GM12878 (cell line): ENCODE data around the gene PTPRD. TPM values are rescaled to one million over a fixed set of nuclear protein-coding genes. Genes with fewer than 3 reads are reported as not detected.
"Not testable (repeated sequence)": the region's sequence is repeated elsewhere in the genome, so short reads cannot be mapped to it uniquely, and the experiment has no call there.

Experiments used
- ATAC-seq: fragments of 200-7000 bp; cut with Tn5 transposase; 3 replicates; pipeline ENCODE4 v1.9.1; 2020; ENCODE audit warnings: mild to moderate bottlenecking, moderate library complexity
- BruUV-seq: library from RNA; stranded (reverse); fragments of 400-500 nt; replicated peaks from 2 replicates; lab custom pipeline; 2021; lab: Mats Ljungman, UMichigan
- CTCF ChIA-PET: fragments of 300-600 bp; sonication (Branson Sonifier 250); formaldehyde crosslinking; extraction: SDS; loops from one replicate; lab custom pipeline; 2021; ENCODE audit warnings: inconsistent platforms; lab: Yijun Ruan, JAX
- POLR2A ChIA-PET: fragments of 350-600 bp; formaldehyde crosslinking; extraction: SDS; loops from one replicate; lab custom pipeline; 2021; ENCODE audit warnings: inconsistent platforms; lab: Charles Lee
- RAD21 ChIA-PET: fragments of 300-600 bp; sonication (Branson Sonifier 250); formaldehyde crosslinking; loops from one replicate; lab custom pipeline; 2023; ENCODE audit warnings: antibody characterized with exemption; ENCODE audit not compliant: unreplicated experiment; lab: Charles Lee
- SMC1A ChIA-PET: fragments of 300-600 bp; sonication (Branson Sonifier 250); formaldehyde crosslinking; loops from one replicate; lab custom pipeline; 2023; ENCODE audit not compliant: unreplicated experiment, uncharacterized antibody; lab: Charles Lee
- DNase-seq: peaks from one replicate; pipeline ENCODE4 v3.0.0-alpha.2; 2011; ENCODE audit warnings: low read depth, low spot score
- FAIRE-seq: peaks from 3 replicates; lab custom pipeline; 2011; peaks lifted over from hg19 to GRCh38; lab: Jason Lieb, UNC
- H2AFZ ChIP-seq: 2 replicates; pipeline ENCODE4 v1.6.0; 2011; ENCODE audit warnings: low read depth, low read length, control low read depth; ENCODE audit not compliant: control insufficient read depth
- H3K27ac ChIP-seq: 2 replicates; pipeline ENCODE4 v1.5.1; 2011; ENCODE audit warnings: control low read depth; ENCODE audit not compliant: control insufficient read depth, insufficient read depth
- H3K27me3 ChIP-seq, 2 experiments: replicated peaks in 1 of 2; 2 replicates each; pipeline versions ENCODE4 v1.6.0 to v1.6.1; 2011; ENCODE audit warnings: low read length in 1 of 2; ENCODE audit not compliant: control insufficient read depth in 2 of 2, insufficient read depth in 2 of 2
- H3K36me3 ChIP-seq, 2 experiments: 2 replicates each; pipeline ENCODE4 v1.5.1; 2011; ENCODE audit warnings: low read length in 1 of 2; ENCODE audit not compliant: control insufficient read depth in 2 of 2, insufficient read depth in 2 of 2
- H3K4me1 ChIP-seq: 2 replicates; pipeline ENCODE4 v1.6.1; 2011; ENCODE audit warnings: mild to moderate bottlenecking, low read length, moderate library complexity, mixed read lengths; ENCODE audit not compliant: control insufficient read depth, insufficient read depth
- H3K4me2 ChIP-seq: 2 replicates; pipeline ENCODE4 v1.6.0; 2011; ENCODE audit warnings: control low read depth; ENCODE audit not compliant: control insufficient read depth, insufficient read depth
- H3K4me3 ChIP-seq: fragments of 200-600 bp; sonication (generic); 2 replicates; pipeline ENCODE4 v1.5.1; 2016
- H3K79me2 ChIP-seq: 2 replicates; pipeline ENCODE4 v1.6.0; 2011; ENCODE audit warnings: low read length; ENCODE audit not compliant: control insufficient read depth, insufficient read depth
- H3K9ac ChIP-seq: 2 replicates; pipeline ENCODE4 v1.8.0; 2011; ENCODE audit warnings: low read length, control low read depth, mixed read lengths; ENCODE audit not compliant: control insufficient read depth, insufficient read depth
- H3K9me3 ChIP-seq: replicated peaks from 3 replicates; pipeline ENCODE4 v1.5.1; 2011; ENCODE audit warnings: mild to moderate bottlenecking, low read length; ENCODE audit not compliant: control insufficient read depth, insufficient read depth
- H4K20me1 ChIP-seq: 2 replicates; pipeline ENCODE4 v1.6.0; 2011; ENCODE audit not compliant: control insufficient read depth, insufficient read depth
- ATF7 ChIP-seq: fragments of 450-650 bp; IDR thresholded peaks from 2 replicates; pipeline ENCODE4 v1.6.1; 2016; ENCODE audit warnings: low read depth, mild to moderate bottlenecking
- EP300 ChIP-seq, 2 experiments: fragments of 150-350 bp in 1 of 2; IDR thresholded peaks; 2 replicates each; pipeline ENCODE4 v1.6.1; 2011 to 2012; ENCODE audit warnings: low read depth in 2 of 2, low read length in 2 of 2, borderline replicate concordance in 1 of 2, improper control_type of control experiment in 1 of 2, inconsistent platforms in 1 of 2; ENCODE audit not compliant: control insufficient read depth in 1 of 2
- FOXK2 ChIP-seq: fragments of 450-650 bp; IDR thresholded peaks from 2 replicates; pipeline ENCODE4 v1.6.1; 2017; ENCODE audit warnings: mild to moderate bottlenecking, moderate library complexity
- MYB ChIP-seq: fragments of 150-350 bp; IDR thresholded peaks from 2 replicates; pipeline ENCODE4 v1.6.1; 2014; ENCODE audit warnings: mild to moderate bottlenecking, low read depth, low read length, borderline replicate concordance
- NR2C1 ChIP-seq: fragments of 450-650 bp; IDR thresholded peaks from 2 replicates; pipeline ENCODE4 v1.6.1; 2017; ENCODE audit warnings: antibody characterized with exemption, mild to moderate bottlenecking, moderate library complexity
- ZNF217 ChIP-seq: fragments of 450-650 bp; IDR thresholded peaks from 2 replicates; pipeline ENCODE4 v1.6.1; 2017; ENCODE audit warnings: antibody characterized with exemption, mild to moderate bottlenecking
- WGBS: methylation state at CpG from one replicate; pipeline ENCODE4 v1.1.6; 2016; ENCODE audit warnings: low lambda C conversion rate; ENCODE audit not compliant: insufficient replicate concordance, insufficient coverage; ENCODE audit errors: missing lambda C conversion rate; 5-methylcytosine and 5-hydroxymethylcytosine counted together
- in situ Hi-C: fragments of 300-500 bp; cut with MboI; formaldehyde crosslinking; loops from 9 replicates; pipeline ENCODE4 v1.14.3; 2018; ENCODE audit warnings: mixed read lengths
- intact Hi-C: fragments of 100-400 bp; cut with micrococcal nuclease; formaldehyde crosslinking; loops from one replicate; pipeline ENCODE4 v1.14.2; 2022; ENCODE audit not compliant: unreplicated experiment
- polyA plus RNA-seq, 11 experiments: library from polyadenylated mRNA; depleted of rRNA in 4 of 11; unstranded in 6 of 11; stranded (reverse) in 5 of 11; fragments of >200 nt; fragmentation: Nextera tagmentation in 4 of 11; fragmentation: Illumina TruSeq in 1 of 11; extraction: Ambion mirVana in 4 of 11; extraction: Trizol in 1 of 11; gene quantifications; 1 replicate in 1 of 11; 2 replicates in 10 of 11; pipeline versions ENCODE4 v1.2.1 to v1.2.3, GENCODE V29; 2011 to 2016; ENCODE audit warnings: inconsistent platforms in 2 of 11, missing spikeins in 2 of 11, low read depth in 1 of 11
- total RNA-seq, 4 experiments: library from RNA; depleted of rRNA in 3 of 4; stranded (reverse); fragments of >200 nt in 3 of 4; fragmentation: Illumina TruSeq in 1 of 4; extraction: Trizol in 1 of 4; gene quantifications; 2 replicates each; pipeline versions ENCODE4 v1.2.1 to v1.2.3, GENCODE V29; 2013 to 2021
- TF ChIP-seq, protein P1 (sequence below): fragments of 450-650 bp; IDR thresholded peaks from 2 replicates; pipeline ENCODE4 v1.6.1; 2016; ENCODE audit warnings: mild to moderate bottlenecking

PTPRD gene
- total and polyA plus RNA-seq, 10 of the 15 experiments (the other 5 are each of a cell fraction or from before 2014, with no cell fraction given) = under 0.01 to 0.05 (median 0.01) TPM; not detected in 7

DNA sequence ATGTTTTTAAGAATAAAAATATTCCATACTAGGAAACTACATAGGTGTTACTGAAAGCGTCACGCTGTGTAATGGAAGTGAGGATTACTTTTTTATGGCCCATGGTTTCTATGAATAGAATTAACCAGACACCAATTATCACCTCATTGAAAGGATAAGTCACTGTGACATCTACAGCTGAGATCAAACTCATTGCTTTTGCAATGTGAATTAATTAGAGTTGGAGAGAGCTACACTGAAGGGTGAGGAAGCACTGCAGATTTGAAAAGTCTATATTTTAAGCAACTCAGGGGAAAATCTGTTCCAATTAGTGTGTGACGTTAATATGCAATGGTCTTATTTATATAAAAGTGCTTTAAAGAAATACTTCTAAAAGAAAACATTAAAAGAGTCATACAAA, 1513.2 kb downstream of the PTPRD start:
- no peak overlapping the region for H3K4me3 ChIP-seq
- in situ Hi-C loops = no loop called here
- intact Hi-C loops = no loop called here
- H3K4me2 ChIP-seq = no peak overlapping the region
- TF ChIP-seq ZNF217 (no peak), MYB (no peak), NR2C1 (no peak), EP300 (IDR thresholded peaks at IDR 0.05; ENCODE audit: borderline replicate concordance in 1 of 2, control insufficient read depth in 1 of 2, low read depth in 2 of 2, low read length in 2 of 2) (no peak), ATF7 (no peak), FOXK2 (no peak)
- TF ChIP-seq, protein P1, sequence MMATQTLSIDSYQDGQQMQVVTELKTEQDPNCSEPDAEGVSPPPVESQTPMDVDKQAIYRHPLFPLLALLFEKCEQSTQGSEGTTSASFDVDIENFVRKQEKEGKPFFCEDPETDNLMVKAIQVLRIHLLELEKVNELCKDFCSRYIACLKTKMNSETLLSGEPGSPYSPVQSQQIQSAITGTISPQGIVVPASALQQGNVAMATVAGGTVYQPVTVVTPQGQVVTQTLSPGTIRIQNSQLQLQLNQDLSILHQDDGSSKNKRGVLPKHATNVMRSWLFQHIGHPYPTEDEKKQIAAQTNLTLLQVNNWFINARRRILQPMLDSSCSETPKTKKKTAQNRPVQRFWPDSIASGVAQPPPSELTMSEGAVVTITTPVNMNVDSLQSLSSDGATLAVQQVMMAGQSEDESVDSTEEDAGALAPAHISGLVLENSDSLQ = no peak
- no peak overlapping the region for H3K27ac ChIP-seq
- H3K9ac ChIP-seq = no peak overlapping the region
- H3K27me3 ChIP-seq = no peaks in the 10 kb centered on the region
- SMC1A ChIA-PET = no interaction called here
- DNase-seq (no peak), ATAC-seq (no peak), FAIRE-seq (no peak)
- no peaks in the 10 kb centered on the region for H3K36me3 ChIP-seq
- no peaks in the 10 kb centered on the region for H3K9me3 ChIP-seq
- no peaks in the 10 kb centered on the region for H4K20me1 ChIP-seq
- CTCF ChIA-PET = interaction anchor here (0.7 kb wide), 1 partner anchor 71 kb away, joined by 3 read pairs; no protein-coding TSS in a partner anchor
- POLR2A ChIA-PET = no interaction called here
- no peak overlapping the region for H2AFZ ChIP-seq
- no peaks in the 10 kb centered on the region for H3K4me1 ChIP-seq
- RAD21 ChIA-PET = no interaction called here
- no peaks in the 10 kb centered on the region for H3K79me2 ChIP-seq
- BruUV-seq = no TSS peak
- 24% methylated on average over 3 of the region's 3 CpGs for WGBS

DNA sequence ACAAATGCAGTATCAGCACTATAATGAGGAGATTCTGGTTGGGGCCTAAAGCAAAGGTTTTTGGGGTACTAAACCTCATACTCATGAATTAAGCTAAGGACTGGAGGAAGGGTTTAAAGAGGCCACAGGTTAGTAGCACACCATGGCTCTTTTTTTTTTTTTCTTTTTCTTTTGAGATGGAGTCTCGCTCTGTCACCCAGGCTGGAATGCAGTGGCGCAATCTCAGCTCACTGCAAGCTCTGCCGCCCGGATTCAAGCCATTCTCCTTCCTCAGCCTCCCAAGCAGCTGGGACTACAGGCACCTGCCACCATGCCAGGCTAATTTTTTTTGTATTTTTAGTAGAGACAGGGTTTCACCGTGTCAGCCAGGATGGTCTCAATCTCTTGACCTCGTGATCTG, 1515.5 kb downstream of the PTPRD start:
- FAIRE-seq, ATAC-seq, H3K9me3 ChIP-seq, CTCF ChIA-PET, H3K9ac ChIP-seq, H3K27me3 ChIP-seq, H4K20me1 ChIP-seq, H3K4me2 ChIP-seq, DNase-seq, RAD21 ChIA-PET, H2AFZ ChIP-seq, in situ Hi-C loops, intact Hi-C loops, H3K79me2 ChIP-seq, H3K4me3 ChIP-seq, H3K27ac ChIP-seq, H3K4me1 ChIP-seq, SMC1A ChIA-PET, BruUV-seq, H3K36me3 ChIP-seq: not testable (repeated sequence)
- 30% methylated on average over 5 of the region's 6 CpGs for WGBS
- POLR2A ChIA-PET = interaction anchor here (0.5 kb wide), 1 partner anchor 46 kb away, joined by 3 read pairs; no protein-coding TSS in a partner anchor
